Left lung (tissue), 10 donors: ENCODE measurements around the gene OXLD1. TPM values are rescaled to one million over a fixed set of nuclear protein-coding genes. Genes with fewer than 3 reads are reported as not detected.
"Not testable (repeated sequence)": the region's sequence is repeated elsewhere in the genome, so short reads cannot be mapped to it uniquely, and the experiment has no call there.

Experiments
- ATAC-seq: fragments of 200-7000 bp; cut with Tn5 transposase; one replicate; pipeline ENCODE4 v1.9.1; 2020; ENCODE audit warnings: moderate library complexity
- DNase-seq, 4 donors: peaks; one replicate each; pipeline ENCODE4 v3.0.0-alpha.2; 2013 to 2020
- H3K27ac ChIP-seq, 2 donors: fragments of 200-600 bp; sonication (generic) in 1 of 2; one replicate each; pipeline versions ENCODE4 v1.5.0 to v1.8.0; 2020 to 2021
- H3K27me3 ChIP-seq, 2 donors: fragments of 200-600 bp; sonication (generic) in 1 of 2; one replicate each; pipeline versions ENCODE4 v1.5.0 to v1.8.0; 2020 to 2021
- H3K36me3 ChIP-seq, 2 donors: fragments of 200-600 bp; sonication (generic) in 1 of 2; one replicate each; pipeline versions ENCODE4 v1.5.0 to v1.8.0; 2020 to 2021
- H3K4me1 ChIP-seq, 2 donors: fragments of 200-600 bp; one replicate each; pipeline ENCODE4 v1.8.0; 2021
- H3K4me3 ChIP-seq, 2 donors: fragments of 200-600 bp; sonication (generic) in 1 of 2; one replicate each; pipeline versions ENCODE4 v1.5.0 to v1.8.0; 2020 to 2021; ENCODE audit warnings: mild to moderate bottlenecking in 1 of 2
- H3K9me3 ChIP-seq, 2 donors: fragments of 200-600 bp; sonication (generic) in 1 of 2; one replicate each; pipeline versions ENCODE4 v1.5.0 to v1.8.0; 2020 to 2021
- intact Hi-C, 2 donors: fragments of 100-400 bp; cut with DNase I; formaldehyde crosslinking; loops; one replicate each; pipeline versions ENCODE4 v1.11.2 to v1.14.2; 2022
- polyA plus RNA-seq, 6 donors: library from polyadenylated mRNA; unstranded; fragments of 120-200 nt; gene quantifications; one replicate each; pipeline ENCODE4 v1.2.1, GENCODE V29; 2013; ENCODE audit not compliant: insufficient read length in 6 of 6
- total RNA-seq, 2 donors: library from RNA; stranded (reverse); fragmentation: NEBNext Ultra II Directional; extraction: Animal tissue kit (Norgen Biotek cat#: 25700); gene quantifications; one replicate each; pipeline ENCODE4 v1.2.1, GENCODE V29; 2021
- TF ChIP-seq, protein P1 (sequence below), 2 donors: fragments of 200-600 bp; sonication (generic) in 1 of 2; IDR thresholded peaks; one replicate each; pipeline versions ENCODE4 v1.5.0 to v1.8.0; 2021; ENCODE audit warnings: antibody characterized with exemption in 2 of 2
- donor health status: DM: no; HTN: yes; CAD: no.
- donor health status: DM: no; HTN: no; CAD: no.

Gene OXLD1
- total and polyA plus RNA-seq, 8 donors: 8.9 to 33.8 (median 13.9) TPM

GRCh38 chr17:81631482-81631881, 34.9 kb downstream of the OXLD1 start:
- Histone ChIP-seq H3K4me3 (no peak overlapping the region), H3K27ac (no peak overlapping the region), H3K9me3 (no peaks in the 10 kb centered on the region), H3K36me3 (peaks cover 0 to 49% of the 10 kb centered on the region in 2 donors), H3K4me1 (peaks cover 13 to 46% of the 10 kb centered on the region in 2 donors), H3K27me3 (no peaks in the 10 kb centered on the region)
- intact Hi-C loops: no loop called here
- TF ChIP-seq, protein P1, sequence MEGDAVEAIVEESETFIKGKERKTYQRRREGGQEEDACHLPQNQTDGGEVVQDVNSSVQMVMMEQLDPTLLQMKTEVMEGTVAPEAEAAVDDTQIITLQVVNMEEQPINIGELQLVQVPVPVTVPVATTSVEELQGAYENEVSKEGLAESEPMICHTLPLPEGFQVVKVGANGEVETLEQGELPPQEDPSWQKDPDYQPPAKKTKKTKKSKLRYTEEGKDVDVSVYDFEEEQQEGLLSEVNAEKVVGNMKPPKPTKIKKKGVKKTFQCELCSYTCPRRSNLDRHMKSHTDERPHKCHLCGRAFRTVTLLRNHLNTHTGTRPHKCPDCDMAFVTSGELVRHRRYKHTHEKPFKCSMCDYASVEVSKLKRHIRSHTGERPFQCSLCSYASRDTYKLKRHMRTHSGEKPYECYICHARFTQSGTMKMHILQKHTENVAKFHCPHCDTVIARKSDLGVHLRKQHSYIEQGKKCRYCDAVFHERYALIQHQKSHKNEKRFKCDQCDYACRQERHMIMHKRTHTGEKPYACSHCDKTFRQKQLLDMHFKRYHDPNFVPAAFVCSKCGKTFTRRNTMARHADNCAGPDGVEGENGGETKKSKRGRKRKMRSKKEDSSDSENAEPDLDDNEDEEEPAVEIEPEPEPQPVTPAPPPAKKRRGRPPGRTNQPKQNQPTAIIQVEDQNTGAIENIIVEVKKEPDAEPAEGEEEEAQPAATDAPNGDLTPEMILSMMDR (IDR thresholded peaks at IDR 0.05): no peak
- DNase-seq (peak in 1 of 4 donors; percentile 10), ATAC-seq (no peak)

- intact Hi-C loops: no loop called here
- Histone ChIP-seq H3K36me3 (peaks cover 4 to 61% of the 10 kb centered on the region in 2 donors), H3K27me3 (no peaks in the 10 kb centered on the region), H3K4me3 (no peak overlapping the region), H3K27ac (no peak overlapping the region), H3K9me3 (no peaks in the 10 kb centered on the region), H3K4me1 (peaks cover 4 to 36% of the 10 kb centered on the region in 2 donors)
- ATAC-seq (no peak), DNase-seq (peak in 1 of 4 donors; percentile 10)
- TF ChIP-seq, protein P1 (IDR thresholded peaks at IDR 0.05): no peak
Measured at GRCh38 chr17:81630274-81630673, 36.1 kb downstream of the OXLD1 start.

DNA sequence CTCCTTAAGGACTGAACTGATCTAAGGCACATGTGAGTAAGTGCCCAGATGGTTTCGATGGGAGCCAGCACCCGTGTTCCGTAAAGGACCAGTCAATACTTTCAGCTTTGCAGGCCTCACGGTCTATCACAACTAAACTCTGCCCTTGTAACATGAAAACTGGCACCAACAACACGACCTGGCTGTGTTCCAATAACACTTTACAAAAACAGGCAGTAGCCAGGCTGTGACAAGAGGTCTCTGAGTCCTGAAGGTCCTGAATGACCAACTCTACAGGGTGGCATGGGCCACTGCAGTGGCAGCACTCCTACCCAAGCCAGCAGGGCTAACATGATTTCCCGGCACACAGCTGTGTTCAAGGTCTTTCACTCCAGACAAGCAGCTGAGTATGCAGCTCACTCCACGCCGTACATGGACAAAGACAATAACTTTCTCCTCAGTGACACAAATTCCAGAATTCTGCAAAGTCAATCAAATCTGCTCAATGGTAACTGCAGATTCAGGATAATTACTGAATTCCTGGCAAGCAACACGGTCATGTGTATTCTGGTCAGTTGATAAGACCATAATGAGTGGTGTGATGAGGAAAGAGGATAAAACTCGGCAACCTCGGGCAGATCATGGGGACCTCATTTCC, 44.8 kb downstream of the OXLD1 start:
- intact Hi-C loops: no loop called here
- peak in 3 of 4 donors; percentile 2 to 78 (median 67) for DNase-seq
- peak; percentile 49 for ATAC-seq
- peaks cover 0 to 3% of the 10 kb centered on the region in 2 donors for H3K4me1 ChIP-seq
- no peaks in the 10 kb centered on the region for H3K27me3 ChIP-seq
- H3K9me3 ChIP-seq: no peaks in the 10 kb centered on the region
- H3K36me3 ChIP-seq: peaks cover 11 to 99% of the 10 kb centered on the region in 2 donors
- TF ChIP-seq, protein P1 (IDR thresholded peaks at IDR 0.05): no peak
- H3K27ac ChIP-seq: no peak overlapping the region
- H3K4me3 ChIP-seq: no peak overlapping the region

DNA sequence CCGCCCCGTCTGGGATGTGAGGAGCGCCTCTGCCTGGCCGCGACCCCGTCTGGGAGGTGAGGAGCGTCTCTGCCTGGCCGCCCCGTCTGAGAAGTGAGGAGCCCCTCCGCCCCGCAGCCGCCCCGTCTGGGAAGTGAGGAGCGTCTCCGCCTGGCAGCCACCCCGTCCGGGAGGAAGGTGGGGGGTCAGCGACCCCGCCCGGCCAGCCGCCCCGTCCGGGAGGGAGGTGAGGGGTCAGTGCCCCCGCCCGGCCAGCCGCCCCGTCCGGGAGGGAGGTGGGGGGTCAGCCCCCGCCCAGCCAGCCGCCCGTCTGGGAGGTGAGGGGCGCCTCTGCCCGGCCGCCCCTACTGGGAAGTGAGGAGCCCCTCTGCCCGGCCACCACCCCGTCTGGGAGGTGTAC, 48.1 kb downstream of the OXLD1 start:
- ATAC-seq, intact Hi-C loops, H3K4me3 ChIP-seq, H3K27me3 ChIP-seq, H3K27ac ChIP-seq, H3K4me1 ChIP-seq, H3K9me3 ChIP-seq: not testable (repeated sequence)
- DNase-seq: peak in 1 of 4 donors; percentile 64
- peaks cover 5 to 94% of the 10 kb centered on the region in 2 donors for H3K36me3 ChIP-seq

- Histone ChIP-seq H3K27me3 (no peaks in the 10 kb centered on the region), H3K36me3 (peaks cover 5 to 94% of the 10 kb centered on the region in 2 donors), H3K27ac (no peak overlapping the region), H3K4me3 (no peak overlapping the region), H3K9me3 (no peaks in the 10 kb centered on the region), H3K4me1 (peaks cover 0 to 8% of the 10 kb centered on the region in 2 donors)
- DNase-seq: no peak
- TF ChIP-seq, protein P1 (IDR thresholded peaks at IDR 0.05): no peak
- ATAC-seq: no peak
- intact Hi-C loops: no loop called here
Measured at GRCh38 chr17:81616877-81617276, 49.5 kb downstream of the OXLD1 start.
